ENCODE data around the gene PHLPP1. TPM values are rescaled to one million over a fixed set of nuclear protein-coding genes. Genes with fewer than 3 reads are reported as not detected.

The PHLPP1 gene
- total RNA-seq, 2 donors from 2014 or later, result 8.1 to 11.6 TPM

GRCh38 chr18:62795813-62796212 lies 80.5 kb downstream of the PHLPP1 start:
- ATAC-seq (ENCODE audit: insufficient number of reproducible peaks, low FRiP score, low read depth) (no peak), DNase-seq (ENCODE audit: low spot score) (no peak)
- Histone ChIP-seq H3K27ac (no peak overlapping the region), H3K4me1 (ENCODE audit: control insufficient read depth in 1 of 2, low read depth in 2 of 2) (peaks cover 0 to 4% of the 10 kb centered on the region in 2 donors), H3K27me3 (replicated peaks; ENCODE audit: insufficient read depth) (no peaks in the 10 kb centered on the region), H3K36me3 (no peaks in the 10 kb centered on the region), H3K9me3 (no peaks in the 10 kb centered on the region), H3K4me3 (no peak overlapping the region)
- TF ChIP-seq, protein P1, sequence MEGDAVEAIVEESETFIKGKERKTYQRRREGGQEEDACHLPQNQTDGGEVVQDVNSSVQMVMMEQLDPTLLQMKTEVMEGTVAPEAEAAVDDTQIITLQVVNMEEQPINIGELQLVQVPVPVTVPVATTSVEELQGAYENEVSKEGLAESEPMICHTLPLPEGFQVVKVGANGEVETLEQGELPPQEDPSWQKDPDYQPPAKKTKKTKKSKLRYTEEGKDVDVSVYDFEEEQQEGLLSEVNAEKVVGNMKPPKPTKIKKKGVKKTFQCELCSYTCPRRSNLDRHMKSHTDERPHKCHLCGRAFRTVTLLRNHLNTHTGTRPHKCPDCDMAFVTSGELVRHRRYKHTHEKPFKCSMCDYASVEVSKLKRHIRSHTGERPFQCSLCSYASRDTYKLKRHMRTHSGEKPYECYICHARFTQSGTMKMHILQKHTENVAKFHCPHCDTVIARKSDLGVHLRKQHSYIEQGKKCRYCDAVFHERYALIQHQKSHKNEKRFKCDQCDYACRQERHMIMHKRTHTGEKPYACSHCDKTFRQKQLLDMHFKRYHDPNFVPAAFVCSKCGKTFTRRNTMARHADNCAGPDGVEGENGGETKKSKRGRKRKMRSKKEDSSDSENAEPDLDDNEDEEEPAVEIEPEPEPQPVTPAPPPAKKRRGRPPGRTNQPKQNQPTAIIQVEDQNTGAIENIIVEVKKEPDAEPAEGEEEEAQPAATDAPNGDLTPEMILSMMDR (IDR thresholded peaks at IDR 0.05), result no peak

DNA sequence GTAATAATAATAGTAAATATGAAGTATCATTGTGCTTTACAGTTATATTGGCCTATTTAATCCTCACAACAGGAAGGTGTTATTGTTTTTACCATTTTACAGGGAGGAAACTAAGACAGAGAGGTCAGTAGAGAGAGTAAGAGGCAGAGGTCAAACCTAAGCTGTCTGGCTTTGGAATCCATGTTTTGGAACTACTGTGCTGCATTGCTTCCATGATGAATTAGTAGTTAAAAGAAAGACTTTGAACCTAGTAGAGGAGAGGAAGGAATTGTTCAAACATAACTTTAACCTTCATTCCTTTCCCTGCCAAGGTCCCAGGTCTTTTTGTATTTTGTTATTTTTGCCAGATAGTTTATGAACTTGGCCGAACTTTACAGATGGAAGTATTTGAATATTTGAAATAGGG lies 80.9 kb downstream of the PHLPP1 start:
- no peak for DNase-seq (ENCODE audit: low spot score)
- H3K4me1 ChIP-seq (ENCODE audit: control insufficient read depth in 1 of 2, low read depth in 2 of 2), result peaks cover 0 to 4% of the 10 kb centered on the region in 2 donors
- H3K27ac ChIP-seq, result no peak overlapping the region
- TF ChIP-seq, protein P1 (IDR thresholded peaks at IDR 0.05), result no peak
- ATAC-seq (ENCODE audit: insufficient number of reproducible peaks, low FRiP score, low read depth), result no peak
- H3K9me3 ChIP-seq, result no peaks in the 10 kb centered on the region
- no peak overlapping the region for H3K4me3 ChIP-seq
- H3K36me3 ChIP-seq, result no peaks in the 10 kb centered on the region
- no peaks in the 10 kb centered on the region for H3K27me3 ChIP-seq (replicated peaks; ENCODE audit: insufficient read depth)

DNA sequence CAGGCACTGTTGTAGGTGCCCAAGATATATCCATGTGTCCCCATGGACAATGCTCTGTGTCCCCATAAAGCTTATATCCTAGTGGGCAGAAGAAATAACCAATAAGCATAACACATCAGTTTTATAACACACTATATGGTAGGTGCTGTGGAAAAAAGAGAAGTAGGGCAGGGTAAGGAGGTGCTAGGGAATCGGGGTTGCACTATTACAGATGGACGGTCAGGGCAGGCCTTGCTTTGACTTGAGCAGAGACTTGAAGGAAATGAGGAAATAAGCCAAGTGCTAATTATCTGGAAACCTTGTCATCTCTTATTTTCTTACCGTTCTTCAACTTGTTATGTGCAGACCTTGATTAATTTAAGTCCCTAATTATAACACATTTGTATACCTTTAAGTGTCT lies 82.0 kb downstream of the PHLPP1 start:
- Histone ChIP-seq H3K27me3 (replicated peaks; ENCODE audit: insufficient read depth) (no peaks in the 10 kb centered on the region), H3K4me3 (no peak overlapping the region), H3K36me3 (no peaks in the 10 kb centered on the region), H3K9me3 (no peaks in the 10 kb centered on the region), H3K27ac (no peak overlapping the region), H3K4me1 (ENCODE audit: control insufficient read depth in 1 of 2, low read depth in 2 of 2) (peaks cover 4 to 10% of the 10 kb centered on the region in 2 donors)
- DNase-seq (ENCODE audit: low spot score) (no peak), ATAC-seq (ENCODE audit: insufficient number of reproducible peaks, low FRiP score, low read depth) (no peak)
- TF ChIP-seq, protein P1 (IDR thresholded peaks at IDR 0.05), result no peak

DNA sequence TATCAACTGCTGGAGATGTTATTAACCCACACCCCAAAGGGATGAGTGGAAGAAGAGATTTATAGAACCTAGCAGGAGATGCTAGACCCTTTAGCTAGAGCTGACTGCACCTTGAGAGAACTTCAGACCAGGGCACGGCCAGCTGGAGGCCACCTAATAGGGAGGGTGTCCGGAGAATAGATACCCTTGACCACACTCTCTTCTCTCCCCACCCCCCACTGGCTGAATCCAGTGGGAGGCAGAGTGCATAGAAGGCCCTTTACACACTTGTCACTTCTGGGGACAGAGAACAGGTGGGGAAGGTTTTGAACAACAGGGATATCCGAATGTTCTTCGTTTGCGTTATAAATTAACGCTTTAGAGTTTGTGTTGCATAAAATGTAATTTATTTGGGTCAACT lies 84.6 kb downstream of the PHLPP1 start:
- Histone ChIP-seq H3K27ac (no peak overlapping the region), H3K36me3 (no peaks in the 10 kb centered on the region), H3K9me3 (no peaks in the 10 kb centered on the region), H3K4me1 (ENCODE audit: control insufficient read depth in 1 of 2, low read depth in 2 of 2) (peaks cover 4 to 10% of the 10 kb centered on the region in 2 donors), H3K4me3 (no peak overlapping the region), H3K27me3 (replicated peaks; ENCODE audit: insufficient read depth) (no peaks in the 10 kb centered on the region)
- ATAC-seq (ENCODE audit: insufficient number of reproducible peaks, low FRiP score, low read depth), result no peak
- DNase-seq (ENCODE audit: low spot score), result no peak
- TF ChIP-seq, protein P1 (IDR thresholded peaks at IDR 0.05), result no peak

DNA sequence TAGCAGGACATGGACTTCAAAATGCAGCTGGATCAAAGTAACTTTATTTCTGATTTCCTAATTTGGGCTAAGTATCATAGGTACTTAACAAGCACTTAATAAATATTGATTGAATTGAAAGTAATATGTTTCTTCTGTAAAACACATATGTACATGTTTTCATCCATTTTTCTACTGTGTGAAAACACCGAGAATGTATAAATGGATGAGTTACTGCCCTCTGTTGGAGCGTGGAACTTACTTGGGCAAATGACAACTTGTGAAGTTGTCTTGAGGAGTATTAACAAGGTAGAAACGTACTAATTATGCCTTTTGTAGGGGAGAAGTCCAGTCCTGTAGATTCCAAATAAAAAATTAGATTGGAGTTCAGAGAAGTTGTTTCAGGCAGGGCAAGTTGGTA lies 87.2 kb downstream of the PHLPP1 start:
- H3K27ac ChIP-seq, result no peak overlapping the region
- no peak for ATAC-seq (ENCODE audit: insufficient number of reproducible peaks, low FRiP score, low read depth)
- H3K9me3 ChIP-seq, result no peaks in the 10 kb centered on the region
- H3K27me3 ChIP-seq (replicated peaks; ENCODE audit: insufficient read depth), result no peaks in the 10 kb centered on the region
- no peak for DNase-seq (ENCODE audit: low spot score)
- H3K4me1 ChIP-seq (ENCODE audit: control insufficient read depth in 1 of 2, low read depth in 2 of 2), result peaks cover 4 to 6% of the 10 kb centered on the region in 2 donors
- no peaks in the 10 kb centered on the region for H3K36me3 ChIP-seq
- TF ChIP-seq, protein P1 (IDR thresholded peaks at IDR 0.05), result no peak
- no peak overlapping the region for H3K4me3 ChIP-seq

All from thoracic aorta (tissue), 2 donors.